Nephron (organoid): ENCODE results near the gene SIVA1.

Source experiments
- H3K27ac Mint-ChIP-seq, 3 experiments: 2 replicates each; pipeline ENCODE4 v1.8.0; 2020; ENCODE audit warnings: mixed read lengths in 3 of 3, mild to moderate bottlenecking in 2 of 3, moderate library complexity in 1 of 3
- H3K27me3 Mint-ChIP-seq: 2 replicates; pipeline ENCODE4 v1.8.0; 2021; ENCODE audit warnings: low read depth, mild to moderate bottlenecking, moderate library complexity, mixed read lengths
- H3K36me3 Mint-ChIP-seq: 2 replicates; pipeline ENCODE4 v1.8.0; 2020; ENCODE audit warnings: low read depth, mixed read lengths
- H3K4me1 Mint-ChIP-seq: 2 replicates; pipeline ENCODE4 v1.8.0; 2020; ENCODE audit warnings: mixed read lengths
- H3K4me3 Mint-ChIP-seq, 3 experiments: 2 replicates each; pipeline ENCODE4 v1.8.0; 2020; ENCODE audit warnings: mild to moderate bottlenecking in 3 of 3, mixed read lengths in 3 of 3, moderate library complexity in 2 of 3
- H3K9me3 Mint-ChIP-seq: 2 replicates; pipeline ENCODE4 v1.8.0; 2020; ENCODE audit warnings: mixed read lengths
- CTCF ChIP-seq, 3 experiments: fragments of 200-600 bp; sonication (generic); IDR thresholded peaks; one replicate each; pipeline ENCODE4 v1.5.0; 2021; ENCODE audit warnings: antibody characterized with exemption in 3 of 3; ENCODE audit not compliant: unreplicated experiment in 3 of 3

Gene SIVA1

DNA sequence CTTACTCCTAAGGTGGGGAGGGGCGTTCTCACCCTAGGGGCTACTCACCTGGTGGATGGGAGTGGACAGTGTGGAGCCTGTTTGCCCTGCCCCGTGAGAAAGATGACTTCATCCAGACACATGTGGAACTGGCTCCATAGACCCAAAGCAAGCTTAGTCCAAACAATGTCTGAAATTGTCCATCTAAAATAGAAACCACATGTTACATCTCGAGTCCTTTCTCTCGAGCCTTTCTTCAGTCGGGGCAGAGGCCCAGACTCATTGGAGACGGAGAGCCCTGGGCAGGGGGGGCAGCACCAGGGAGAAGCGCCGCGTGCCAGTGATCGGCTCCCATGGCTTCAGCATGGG is 4.3 kb downstream of the SIVA1 start:
- Mint-ChIP-seq H3K4me1 (peaks cover 16% of the 10 kb centered on the region), H3K4me3 (peak overlapping the region in 2 of 3 experiments; percentile 13 to 19), H3K36me3 (peaks cover 52% of the 10 kb centered on the region), H3K9me3 (peaks cover 6% of the 10 kb centered on the region), H3K27me3 (no peaks in the 10 kb centered on the region), H3K27ac (no peak overlapping the region)
- TF ChIP-seq CTCF (IDR thresholded peaks at IDR 0.05; ENCODE audit: unreplicated experiment in 3 of 3), result no peak

DNA sequence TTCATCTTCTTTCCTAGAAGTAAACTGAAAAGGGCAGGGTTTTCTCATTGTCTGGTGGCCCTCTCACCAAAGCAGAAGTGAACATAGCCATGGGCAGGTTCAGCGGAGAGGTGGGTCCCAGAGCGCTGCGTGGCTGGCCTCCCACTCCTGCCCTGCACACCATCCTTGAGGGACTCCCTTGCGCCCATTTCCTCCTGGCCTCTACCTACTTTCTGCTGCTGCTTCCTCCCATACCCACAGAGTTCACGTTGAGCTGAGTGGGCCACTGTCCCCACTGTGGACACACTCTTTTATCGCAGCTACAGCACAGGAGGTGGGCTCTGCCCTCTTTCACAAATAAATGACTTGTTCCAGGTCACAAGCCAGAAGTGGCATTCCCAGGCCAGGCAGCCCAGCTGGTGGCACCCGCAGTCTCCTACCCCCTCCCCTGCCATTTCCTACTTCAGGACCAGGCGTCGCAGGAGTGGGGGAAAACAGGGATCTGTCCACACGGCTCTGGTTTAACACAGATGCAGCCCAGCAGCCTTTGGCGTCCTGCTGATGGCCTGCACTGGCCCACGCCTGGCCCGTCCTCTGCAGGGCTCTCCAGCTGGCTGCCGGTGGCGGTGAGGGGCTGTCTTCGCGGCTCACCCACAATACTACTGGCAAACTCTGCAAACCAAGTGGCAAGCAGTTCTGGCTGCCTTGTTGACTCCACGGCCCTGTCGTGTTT is 4.9 kb downstream of the SIVA1 start:
- Mint-ChIP-seq H3K27ac (no peak overlapping the region), H3K4me3 (peak overlapping the region in 1 of 3 experiments; percentile 34), H3K9me3 (peaks cover 8% of the 10 kb centered on the region), H3K36me3 (peaks cover 57% of the 10 kb centered on the region), H3K27me3 (no peaks in the 10 kb centered on the region), H3K4me1 (peaks cover 16% of the 10 kb centered on the region)
- no peak for TF ChIP-seq CTCF (IDR thresholded peaks at IDR 0.05; ENCODE audit: unreplicated experiment in 3 of 3)

GRCh38 chr14:104758981-104759969 is 6.3 kb downstream of the SIVA1 start:
- TF ChIP-seq CTCF (IDR thresholded peaks at IDR 0.05; ENCODE audit: unreplicated experiment in 3 of 3), result no peak
- peak overlapping the region; percentile 10 to 31 (median 24) for H3K4me3 Mint-ChIP-seq
- no peak overlapping the region for H3K27ac Mint-ChIP-seq
- H3K9me3 Mint-ChIP-seq, result peaks cover 8% of the 10 kb centered on the region
- peaks cover 62% of the 10 kb centered on the region for H3K36me3 Mint-ChIP-seq
- no peaks in the 10 kb centered on the region for H3K27me3 Mint-ChIP-seq
- peaks cover 8% of the 10 kb centered on the region for H3K4me1 Mint-ChIP-seq

DNA sequence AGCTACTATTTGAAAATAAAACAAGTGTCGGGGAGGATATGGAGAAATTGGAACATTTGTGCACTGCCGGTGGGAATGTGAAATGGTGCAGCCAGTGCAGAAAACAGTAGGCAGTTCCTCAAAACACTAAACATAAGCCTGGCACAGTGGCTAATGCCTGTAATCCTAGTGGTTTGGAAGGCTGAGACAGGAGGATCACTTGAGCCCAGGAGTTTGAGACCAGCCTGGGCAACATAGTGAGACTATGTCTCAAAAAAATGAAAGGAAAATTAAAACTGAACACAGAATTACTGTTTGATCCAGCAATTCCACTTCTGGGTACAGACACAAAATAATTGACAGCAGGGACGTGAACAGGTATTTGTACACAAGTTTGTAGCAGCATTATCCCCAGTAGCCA is 12.6 kb downstream of the SIVA1 start:
- no peaks in the 10 kb centered on the region for H3K27me3 Mint-ChIP-seq
- H3K27ac Mint-ChIP-seq, result no peak overlapping the region
- H3K36me3 Mint-ChIP-seq, result peaks cover 57% of the 10 kb centered on the region
- H3K4me3 Mint-ChIP-seq, result no peak overlapping the region
- H3K9me3 Mint-ChIP-seq, result peaks cover 14% of the 10 kb centered on the region
- no peak for TF ChIP-seq CTCF (IDR thresholded peaks at IDR 0.05; ENCODE audit: unreplicated experiment in 3 of 3)
- peaks cover 8% of the 10 kb centered on the region for H3K4me1 Mint-ChIP-seq

DNA sequence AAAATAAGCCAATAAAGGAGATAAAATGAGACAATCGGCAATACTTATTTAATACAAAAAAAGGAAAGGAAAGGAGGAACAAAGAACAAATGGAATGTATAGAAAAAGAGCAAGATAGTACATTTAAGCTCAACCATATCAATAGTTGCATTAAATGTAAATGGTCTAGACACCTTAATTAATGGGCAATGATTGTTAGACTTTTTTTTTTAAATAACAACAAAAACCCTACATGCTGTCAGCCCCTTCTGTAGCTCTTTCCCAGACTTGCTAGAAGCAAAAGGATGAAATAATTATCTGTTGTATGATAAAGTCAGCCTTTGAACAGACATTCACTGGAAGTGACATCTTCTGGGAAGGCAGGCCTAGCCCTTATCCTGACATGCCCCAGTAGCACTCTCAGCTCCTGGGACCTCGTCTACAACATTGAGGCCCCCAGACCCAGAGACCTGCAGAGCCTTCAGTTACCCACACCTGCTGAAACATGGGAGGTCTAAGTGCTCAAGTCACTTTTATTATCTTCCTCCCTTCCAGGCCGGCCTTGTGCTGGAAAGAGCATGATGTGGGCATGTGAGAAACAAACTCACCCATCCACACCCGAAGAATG is 13.4 kb downstream of the SIVA1 start:
- H3K4me1 Mint-ChIP-seq, result peaks cover 8% of the 10 kb centered on the region
- H3K27me3 Mint-ChIP-seq, result no peaks in the 10 kb centered on the region
- peaks cover 58% of the 10 kb centered on the region for H3K36me3 Mint-ChIP-seq
- no peak overlapping the region for H3K27ac Mint-ChIP-seq
- no peak overlapping the region for H3K4me3 Mint-ChIP-seq
- H3K9me3 Mint-ChIP-seq, result peaks cover 11% of the 10 kb centered on the region
- no peak for TF ChIP-seq CTCF (IDR thresholded peaks at IDR 0.05; ENCODE audit: unreplicated experiment in 3 of 3)
